ENCODE results near the gene MS4A2. TPM values are rescaled to one million over a fixed set of nuclear protein-coding genes. Genes with fewer than 3 reads are reported as not detected.
"Not testable (repeated sequence)": the region's sequence is repeated elsewhere in the genome, so short reads cannot be mapped to it uniquely, and the experiment has no call there.

MS4A2 gene
- polyA plus RNA-seq (2011; rRNA removed) (not detected in 2 replicates), polyA minus RNA-seq (2011; rRNA and poly(A)+ RNA removed) (not detected in 2 replicates)

GRCh38 chr11:60088364-60088763 lies at the start of gene MS4A2:
TSS of gene MS4A2 (plus strand) at chr11:60088664. CDS start at chr11:60088766, 102 bp downstream.
- ChIA-PET POLR2A (no interaction called here), CTCF (no interaction called here)
- Histone ChIP-seq H3K4me3 (ENCODE audit: low read depth, low read length) (no peak within 1 kb of the TSS), H3K9me3 (ENCODE audit: control insufficient read depth, insufficient read depth, low read length) (peaks cover 6% of the 10 kb centered on the region; the same call in 1 of the 2 replicates), H3K27ac (ENCODE audit: low read depth, low read length) (no peak within 1 kb of the TSS), H3K27me3 (ENCODE audit: control insufficient read depth, insufficient read depth, low read length) (no peaks in the 10 kb centered on the region)
- no peak for DNase-seq (ENCODE audit: low read depth, low spot score)
- no peak for TF ChIP-seq CTCF (IDR thresholded peaks at IDR 0.05; ENCODE audit: low read depth, low read length)

- ChIA-PET POLR2A (no interaction called here), CTCF (no interaction called here)
- Histone ChIP-seq H3K27me3 (ENCODE audit: control insufficient read depth, insufficient read depth, low read length) (no peaks in the 10 kb centered on the region), H3K4me3 (ENCODE audit: low read depth, low read length) (no peak within 1 kb of the TSS), H3K9me3 (ENCODE audit: control insufficient read depth, insufficient read depth, low read length) (peaks cover 12% of the 10 kb centered on the region; the same call in 1 of the 2 replicates), H3K27ac (ENCODE audit: low read depth, low read length) (no peak within 1 kb of the TSS)
- TF ChIP-seq CTCF (IDR thresholded peaks at IDR 0.05; ENCODE audit: low read depth, low read length) = no peak
- no peak for DNase-seq (ENCODE audit: low read depth, low spot score)
Measured at GRCh38 chr11:60040109-60040508, 48.4 kb upstream of the MS4A2 start, which contains the start of gene OOSP2. TSS of gene OOSP2 (plus strand) at chr11:60040409. CDS start at chr11:60040460, 51 bp downstream.

GRCh38 chr11:60050422-60050821 lies 38.0 kb upstream of the MS4A2 start:
- H3K27ac ChIP-seq (ENCODE audit: low read depth, low read length); POLR2A ChIA-PET; H3K9me3 ChIP-seq (ENCODE audit: control insufficient read depth, insufficient read depth, low read length); H3K27me3 ChIP-seq (ENCODE audit: control insufficient read depth, insufficient read depth, low read length); CTCF ChIA-PET; DNase-seq (ENCODE audit: low read depth, low spot score); H3K4me3 ChIP-seq (ENCODE audit: low read depth, low read length): not testable (repeated sequence)

- H3K4me3 ChIP-seq (ENCODE audit: low read depth, low read length); H3K27me3 ChIP-seq (ENCODE audit: control insufficient read depth, insufficient read depth, low read length); H3K9me3 ChIP-seq (ENCODE audit: control insufficient read depth, insufficient read depth, low read length); POLR2A ChIA-PET; CTCF ChIA-PET; DNase-seq (ENCODE audit: low read depth, low spot score); H3K27ac ChIP-seq (ENCODE audit: low read depth, low read length): not testable (repeated sequence)
Measured at GRCh38 chr11:60050839-60051238, 37.6 kb upstream of the MS4A2 start.

- H3K4me3 ChIP-seq (ENCODE audit: low read depth, low read length) = no peak within 1 kb of the TSS
- no peak for TF ChIP-seq CTCF (IDR thresholded peaks at IDR 0.05; ENCODE audit: low read depth, low read length)
- CTCF ChIA-PET = no interaction called here
- H3K27ac ChIP-seq (ENCODE audit: low read depth, low read length) = no peak within 1 kb of the TSS
- no peak for DNase-seq (ENCODE audit: low read depth, low spot score)
- no peaks in the 10 kb centered on the region for H3K27me3 ChIP-seq (ENCODE audit: control insufficient read depth, insufficient read depth, low read length)
- peaks cover 9% of the 10 kb centered on the region; the same call in 1 of the 2 replicates for H3K9me3 ChIP-seq (ENCODE audit: control insufficient read depth, insufficient read depth, low read length)
- POLR2A ChIA-PET = no interaction called here
Measured at GRCh38 chr11:60056349-60056969, 32.0 kb upstream of the MS4A2 start, which contains the start of gene MS4A3. TSS of gene MS4A3 (plus strand) at chr11:60056665. CDS start at chr11:60061161, 4,496 bp downstream.

- DNase-seq (ENCODE audit: low read depth, low spot score) = no peak
- Histone ChIP-seq H3K27ac (ENCODE audit: low read depth, low read length) (no peak overlapping the region), H3K4me3 (ENCODE audit: low read depth, low read length) (no peak overlapping the region), H3K9me3 (ENCODE audit: control insufficient read depth, insufficient read depth, low read length) (peaks cover 6% of the 10 kb centered on the region; the same call in 1 of the 2 replicates), H3K27me3 (ENCODE audit: control insufficient read depth, insufficient read depth, low read length) (no peaks in the 10 kb centered on the region)
- no peak for TF ChIP-seq CTCF (IDR thresholded peaks at IDR 0.05; ENCODE audit: low read depth, low read length)
- ChIA-PET CTCF (no interaction called here), POLR2A (no interaction called here)
Measured at GRCh38 chr11:60059052-60059451, 29.4 kb upstream of the MS4A2 start.
